COR-L47 (cell line): ENCODE results near the gene PTPRCAP.

Source experiments
- DNase-seq: peaks from one replicate; lab custom pipeline; 2025; lab: John Stamatoyannopoulos, UW

PTPRCAP gene

GRCh38 chr11:67395555-67396258, 41.8 kb downstream of the PTPRCAP start:
- no peak for DNase-seq

- no peak for DNase-seq
These were observed 43.5 kb downstream of the PTPRCAP start for GRCh38 chr11:67393990-67394389.

- no peak for DNase-seq
These were observed 44.0 kb downstream of the PTPRCAP start for GRCh38 chr11:67393437-67393836.

- DNase-seq, result no peak
These were observed 45.2 kb downstream of the PTPRCAP start for GRCh38 chr11:67392183-67392715.

DNA sequence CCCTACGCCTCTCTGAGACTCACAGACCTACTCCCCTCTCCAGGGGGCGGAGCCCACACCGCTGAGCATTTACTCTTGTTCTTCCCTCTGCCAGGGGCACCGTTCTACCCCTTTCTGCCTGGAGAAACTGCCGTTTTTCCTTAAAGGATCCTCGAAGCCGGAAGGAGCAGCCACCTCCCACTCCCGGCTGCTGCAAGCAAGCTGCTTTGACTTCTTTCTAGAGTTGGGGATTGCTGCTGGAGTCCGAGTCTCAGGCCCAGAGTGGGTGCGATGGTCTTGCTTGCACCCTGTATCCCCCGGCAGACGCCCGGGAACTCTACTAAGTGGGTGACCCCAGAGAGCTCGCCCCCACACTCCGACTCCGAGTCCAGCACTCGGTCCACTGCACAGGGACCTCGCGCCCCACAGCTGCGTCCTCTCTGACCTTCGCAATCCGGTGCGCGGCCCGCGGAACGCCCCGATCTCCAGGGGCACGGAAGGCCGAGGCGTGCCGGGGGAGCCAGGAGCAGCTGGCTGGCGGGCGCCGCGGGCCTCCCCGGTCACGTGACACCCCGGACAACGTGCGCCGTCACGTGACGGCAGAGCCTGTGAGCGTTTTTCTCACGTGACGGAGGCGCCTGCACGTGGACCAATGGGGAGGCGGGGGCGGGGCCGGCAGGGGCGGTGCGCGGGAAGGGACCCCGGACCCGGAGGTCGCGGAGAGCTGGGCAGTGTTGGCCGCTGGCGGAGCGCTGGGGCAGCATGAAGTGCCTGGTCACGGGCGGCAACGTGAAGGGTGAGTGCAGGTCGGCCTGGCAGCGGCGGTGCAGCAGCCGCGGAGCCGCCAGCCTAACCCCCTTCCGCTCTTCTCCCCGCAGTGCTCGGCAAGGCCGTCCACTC, 45.9 kb downstream of the PTPRCAP start, which contains the start of gene RAD9A:
RAD9A (plus strand) TSS at position 683 of the 879 bp plus-strand sequence; CDS start at position 742, 59 bp downstream.
- DNase-seq, result peak; percentile 93

- no peak for DNase-seq
These were observed 46.6 kb downstream of the PTPRCAP start for GRCh38 chr11:67390947-67391303.

DNA sequence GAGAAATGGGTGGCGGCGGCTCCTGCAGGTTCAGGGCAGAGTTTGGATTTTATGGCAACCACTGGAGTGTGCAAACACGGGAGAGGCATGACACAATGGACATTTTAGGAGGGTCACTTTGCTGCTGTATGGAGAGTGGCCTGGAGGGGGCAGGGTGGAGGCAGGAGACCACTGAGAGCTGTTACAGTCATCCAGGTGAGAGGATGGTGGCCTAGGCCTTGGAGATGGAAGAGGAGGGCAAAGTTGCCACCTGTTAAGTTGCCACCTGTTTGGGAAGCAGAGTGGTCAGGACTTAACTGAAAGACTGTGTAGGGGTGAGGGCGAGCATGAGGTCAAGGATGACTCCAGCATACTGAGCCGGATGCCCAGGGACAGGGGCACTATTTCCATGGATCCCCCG, 48.0 kb downstream of the PTPRCAP start:
- no peak for DNase-seq

DNA sequence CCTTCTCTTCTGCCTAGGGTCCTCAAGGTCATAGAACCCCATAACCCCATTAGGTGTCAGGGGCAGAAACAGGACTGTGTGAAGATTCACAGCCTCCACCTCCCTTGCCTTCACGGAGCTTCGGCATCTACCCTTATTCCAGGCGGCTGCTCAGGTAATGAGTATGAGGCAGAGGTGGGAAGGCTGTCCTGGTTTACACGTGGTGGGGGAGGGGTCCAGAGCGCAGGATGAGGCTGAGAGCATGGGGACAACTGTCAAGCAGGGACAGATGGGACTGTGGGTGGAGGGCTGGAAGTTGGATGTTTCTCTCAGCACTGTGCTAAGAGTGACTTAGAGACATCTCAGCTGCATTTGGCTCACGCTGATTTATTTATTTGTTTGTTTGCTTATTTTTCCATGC, 50.0 kb downstream of the PTPRCAP start:
- DNase-seq, result no peak

DNA sequence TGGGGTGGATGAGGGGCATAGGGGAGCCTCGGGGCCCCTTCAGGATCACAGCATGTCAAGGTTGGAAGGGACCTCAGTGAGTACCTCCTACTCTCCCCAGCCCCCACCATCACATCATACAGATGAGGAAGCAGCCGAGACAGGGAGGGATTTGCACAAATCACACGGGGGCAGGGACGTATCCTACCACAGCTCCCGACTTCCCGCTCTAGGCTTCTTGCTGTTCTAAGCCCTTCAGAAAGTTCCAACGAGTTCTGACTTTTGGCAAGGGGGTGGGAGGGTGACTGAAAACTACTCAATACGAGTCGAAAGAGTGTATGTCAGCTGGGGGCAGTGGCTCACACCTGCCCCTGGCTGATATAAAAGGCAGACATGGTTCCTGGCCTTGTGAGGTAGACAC, 50.4 kb downstream of the PTPRCAP start:
- DNase-seq, result no peak
